GM12878 (cell line): ENCODE results near the gene CCDC134. TPM values are rescaled to one million over a fixed set of nuclear protein-coding genes. Genes with fewer than 3 reads are reported as not detected.

Source experiments
- ATAC-seq: fragments of 200-7000 bp; cut with Tn5 transposase; 3 replicates; pipeline ENCODE4 v1.9.1; 2020; ENCODE audit warnings: mild to moderate bottlenecking, moderate library complexity
- BruUV-seq: library from RNA; stranded (reverse); fragments of 400-500 nt; replicated peaks from 2 replicates; lab custom pipeline; 2021; lab: Mats Ljungman, UMichigan
- CTCF ChIA-PET: fragments of 300-600 bp; sonication (Branson Sonifier 250); formaldehyde crosslinking; extraction: SDS; loops from one replicate; lab custom pipeline; 2021; ENCODE audit warnings: inconsistent platforms; lab: Yijun Ruan, JAX
- POLR2A ChIA-PET: fragments of 350-600 bp; formaldehyde crosslinking; extraction: SDS; loops from one replicate; lab custom pipeline; 2021; ENCODE audit warnings: inconsistent platforms; lab: Charles Lee
- RAD21 ChIA-PET: fragments of 300-600 bp; sonication (Branson Sonifier 250); formaldehyde crosslinking; loops from one replicate; lab custom pipeline; 2023; ENCODE audit warnings: antibody characterized with exemption; ENCODE audit not compliant: unreplicated experiment; lab: Charles Lee
- SMC1A ChIA-PET: fragments of 300-600 bp; sonication (Branson Sonifier 250); formaldehyde crosslinking; loops from one replicate; lab custom pipeline; 2023; ENCODE audit not compliant: unreplicated experiment, uncharacterized antibody; lab: Charles Lee
- DNase-seq: peaks from one replicate; pipeline ENCODE4 v3.0.0-alpha.2; 2011; ENCODE audit warnings: low read depth, low spot score
- FAIRE-seq: peaks from 3 replicates; lab custom pipeline; 2011; peaks lifted over from hg19 to GRCh38; lab: Jason Lieb, UNC
- H2AFZ ChIP-seq: 2 replicates; pipeline ENCODE4 v1.6.0; 2011; ENCODE audit warnings: low read depth, low read length, control low read depth; ENCODE audit not compliant: control insufficient read depth
- H3K27ac ChIP-seq: 2 replicates; pipeline ENCODE4 v1.5.1; 2011; ENCODE audit warnings: control low read depth; ENCODE audit not compliant: control insufficient read depth, insufficient read depth
- H3K27me3 ChIP-seq, 2 experiments: replicated peaks in 1 of 2; 2 replicates each; pipeline versions ENCODE4 v1.6.0 to v1.6.1; 2011; ENCODE audit warnings: low read length in 1 of 2; ENCODE audit not compliant: control insufficient read depth in 2 of 2, insufficient read depth in 2 of 2
- H3K36me3 ChIP-seq, 2 experiments: 2 replicates each; pipeline ENCODE4 v1.5.1; 2011; ENCODE audit warnings: low read length in 1 of 2; ENCODE audit not compliant: control insufficient read depth in 2 of 2, insufficient read depth in 2 of 2
- H3K4me1 ChIP-seq: 2 replicates; pipeline ENCODE4 v1.6.1; 2011; ENCODE audit warnings: mild to moderate bottlenecking, low read length, moderate library complexity, mixed read lengths; ENCODE audit not compliant: control insufficient read depth, insufficient read depth
- H3K4me2 ChIP-seq: 2 replicates; pipeline ENCODE4 v1.6.0; 2011; ENCODE audit warnings: control low read depth; ENCODE audit not compliant: control insufficient read depth, insufficient read depth
- H3K4me3 ChIP-seq: fragments of 200-600 bp; sonication (generic); 2 replicates; pipeline ENCODE4 v1.5.1; 2016
- H3K79me2 ChIP-seq: 2 replicates; pipeline ENCODE4 v1.6.0; 2011; ENCODE audit warnings: low read length; ENCODE audit not compliant: control insufficient read depth, insufficient read depth
- H3K9ac ChIP-seq: 2 replicates; pipeline ENCODE4 v1.8.0; 2011; ENCODE audit warnings: low read length, control low read depth, mixed read lengths; ENCODE audit not compliant: control insufficient read depth, insufficient read depth
- H3K9me3 ChIP-seq: replicated peaks from 3 replicates; pipeline ENCODE4 v1.5.1; 2011; ENCODE audit warnings: mild to moderate bottlenecking, low read length; ENCODE audit not compliant: control insufficient read depth, insufficient read depth
- H4K20me1 ChIP-seq: 2 replicates; pipeline ENCODE4 v1.6.0; 2011; ENCODE audit not compliant: control insufficient read depth, insufficient read depth
- ATF7 ChIP-seq: fragments of 450-650 bp; IDR thresholded peaks from 2 replicates; pipeline ENCODE4 v1.6.1; 2016; ENCODE audit warnings: low read depth, mild to moderate bottlenecking
- KAT2A ChIP-seq: conservative IDR thresholded peaks from 2 replicates; pipeline ENCODE4 v1.6.1; 2011; ENCODE audit warnings: low read depth, low read length; ENCODE audit not compliant: control insufficient read depth
- POU2F2 ChIP-seq: IDR thresholded peaks from 3 replicates; pipeline ENCODE4 v1.6.1; 2011; ENCODE audit warnings: low read depth, mild to moderate bottlenecking, low read length, borderline replicate concordance
- RAD21 ChIP-seq: IDR thresholded peaks from 2 replicates; pipeline ENCODE4 v1.6.1; 2011; ENCODE audit warnings: mild to moderate bottlenecking, low read depth, low read length, moderate library complexity; ENCODE audit not compliant: insufficient read depth
- SIX5 ChIP-seq: IDR thresholded peaks from 2 replicates; pipeline ENCODE4 v1.6.1; 2011; ENCODE audit warnings: mild to moderate bottlenecking, low read depth, low read length, moderate library complexity; ENCODE audit not compliant: severe bottlenecking
- SMC3 ChIP-seq: IDR thresholded peaks from 2 replicates; pipeline ENCODE4 v1.6.1; 2011; ENCODE audit warnings: low read length, improper control_type of control experiment, borderline replicate concordance
- YY1 ChIP-seq: IDR thresholded peaks from 2 replicates; pipeline ENCODE4 v1.6.1; 2011; ENCODE audit warnings: low read depth, mild to moderate bottlenecking, low read length
- whole genome bisulfite sequencing: methylation state at CpG from one replicate; pipeline ENCODE4 v1.1.6; 2016; ENCODE audit warnings: low lambda C conversion rate; ENCODE audit not compliant: insufficient replicate concordance, insufficient coverage; ENCODE audit errors: missing lambda C conversion rate; 5-methylcytosine and 5-hydroxymethylcytosine counted together
- in situ Hi-C: fragments of 300-500 bp; cut with MboI; formaldehyde crosslinking; loops from 9 replicates; pipeline ENCODE4 v1.14.3; 2018; ENCODE audit warnings: mixed read lengths
- intact Hi-C: fragments of 100-400 bp; cut with micrococcal nuclease; formaldehyde crosslinking; loops from one replicate; pipeline ENCODE4 v1.14.2; 2022; ENCODE audit not compliant: unreplicated experiment
- polyA plus RNA-seq, 11 experiments: library from polyadenylated mRNA; depleted of rRNA in 4 of 11; unstranded in 6 of 11; stranded (reverse) in 5 of 11; fragments of >200 nt; fragmentation: Nextera tagmentation in 4 of 11; fragmentation: Illumina TruSeq in 1 of 11; extraction: Ambion mirVana in 4 of 11; extraction: Trizol in 1 of 11; gene quantifications; 1 replicate in 1 of 11; 2 replicates in 10 of 11; pipeline versions ENCODE4 v1.2.1 to v1.2.3, GENCODE V29; 2011 to 2016; ENCODE audit warnings: inconsistent platforms in 2 of 11, missing spikeins in 2 of 11, low read depth in 1 of 11
- total RNA-seq, 4 experiments: library from RNA; depleted of rRNA in 3 of 4; stranded (reverse); fragments of >200 nt in 3 of 4; fragmentation: Illumina TruSeq in 1 of 4; extraction: Trizol in 1 of 4; gene quantifications; 2 replicates each; pipeline versions ENCODE4 v1.2.1 to v1.2.3, GENCODE V29; 2013 to 2021
- TF ChIP-seq, protein P1 (sequence below), 3 experiments: IDR thresholded peaks in 2 of 3; conservative IDR thresholded peaks in 1 of 3; 2 replicates each; pipeline ENCODE4 v1.5.1; 2011; ENCODE audit warnings: low read depth in 3 of 3, low read length in 3 of 3, mild to moderate bottlenecking in 3 of 3, control low read depth in 2 of 3, moderate library complexity in 2 of 3, inconsistent platforms in 1 of 3, mixed read lengths in 1 of 3; ENCODE audit not compliant: control insufficient read depth in 2 of 3, insufficient read depth in 1 of 3; ENCODE audit errors: extremely low read depth in 1 of 3
- TF ChIP-seq, protein P2 (sequence below): fragments of 450-650 bp; formaldehyde crosslinking; IDR thresholded peaks from 2 replicates; pipeline ENCODE4 v1.4.0; 2022; ENCODE audit warnings: mild to moderate bottlenecking, moderate library complexity

The CCDC134 gene
- total and polyA plus RNA-seq, 10 of the 15 experiments (the other 5 are each of a cell fraction or from before 2014, with no cell fraction given), result 0.35 to 19.3 (median 11.8) TPM

DNA sequence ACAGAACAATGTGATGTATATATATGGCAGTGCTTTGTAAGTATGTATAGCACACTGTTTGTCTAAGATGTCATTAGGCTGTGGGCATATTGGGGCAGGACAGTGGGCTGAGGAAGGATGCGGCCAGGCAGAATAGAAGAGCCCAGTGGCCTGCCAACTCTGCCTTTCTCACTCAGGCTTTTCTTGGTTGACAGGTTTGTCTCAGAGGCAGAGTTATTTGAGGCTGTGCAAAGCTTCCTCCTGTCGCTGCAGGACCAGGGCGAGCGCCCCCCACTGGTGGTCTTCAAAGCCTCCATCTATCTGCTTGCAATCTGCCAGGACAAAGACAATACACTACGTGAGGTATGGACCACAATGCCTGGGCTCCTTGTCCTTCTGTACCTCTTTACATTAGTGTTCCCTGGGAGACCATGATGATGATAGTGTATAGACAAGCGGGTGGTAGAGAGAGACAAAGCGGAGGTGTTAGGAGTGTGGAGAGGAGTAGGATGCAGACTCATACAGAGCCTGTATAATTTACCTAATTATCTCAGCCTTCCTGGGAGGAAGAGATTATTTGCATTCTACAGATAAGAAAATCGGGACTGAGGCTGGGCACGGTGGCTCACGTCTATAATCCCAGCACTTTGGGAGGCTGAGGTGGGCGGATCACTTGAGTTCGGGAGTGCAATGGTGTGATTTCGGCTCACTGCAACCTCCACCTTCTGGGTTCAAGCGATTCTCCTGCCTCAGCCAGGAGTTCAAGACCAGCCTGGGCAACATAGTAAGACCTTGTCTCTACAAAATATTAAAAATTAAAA, 37.3 kb upstream of the CCDC134 start:
- TF ChIP-seq POU2F2 (no peak), ATF7 (no peak), SMC3 (peak; percentile 55; the same call in 1 of the 2 replicates), KAT2A (no peak), YY1 (peak; percentile 39; the same call in 1 of the 2 replicates), SIX5 (no peak), RAD21 (peak; percentile 62)
- TF ChIP-seq, protein P1, sequence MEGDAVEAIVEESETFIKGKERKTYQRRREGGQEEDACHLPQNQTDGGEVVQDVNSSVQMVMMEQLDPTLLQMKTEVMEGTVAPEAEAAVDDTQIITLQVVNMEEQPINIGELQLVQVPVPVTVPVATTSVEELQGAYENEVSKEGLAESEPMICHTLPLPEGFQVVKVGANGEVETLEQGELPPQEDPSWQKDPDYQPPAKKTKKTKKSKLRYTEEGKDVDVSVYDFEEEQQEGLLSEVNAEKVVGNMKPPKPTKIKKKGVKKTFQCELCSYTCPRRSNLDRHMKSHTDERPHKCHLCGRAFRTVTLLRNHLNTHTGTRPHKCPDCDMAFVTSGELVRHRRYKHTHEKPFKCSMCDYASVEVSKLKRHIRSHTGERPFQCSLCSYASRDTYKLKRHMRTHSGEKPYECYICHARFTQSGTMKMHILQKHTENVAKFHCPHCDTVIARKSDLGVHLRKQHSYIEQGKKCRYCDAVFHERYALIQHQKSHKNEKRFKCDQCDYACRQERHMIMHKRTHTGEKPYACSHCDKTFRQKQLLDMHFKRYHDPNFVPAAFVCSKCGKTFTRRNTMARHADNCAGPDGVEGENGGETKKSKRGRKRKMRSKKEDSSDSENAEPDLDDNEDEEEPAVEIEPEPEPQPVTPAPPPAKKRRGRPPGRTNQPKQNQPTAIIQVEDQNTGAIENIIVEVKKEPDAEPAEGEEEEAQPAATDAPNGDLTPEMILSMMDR (IDR thresholded peaks at IDR 0.05 in 2 of 3, conservative IDR thresholded peaks at IDR 0.05 in 1 of 3; ENCODE audit: control insufficient read depth in 2 of 3, extremely low read depth in 1 of 3, insufficient read depth in 1 of 3, low read depth in 3 of 3, low read length in 3 of 3), result peak; percentile 50 to 74 (median 67); a peak in 5 of 6 replicates
- TF ChIP-seq, protein P2, sequence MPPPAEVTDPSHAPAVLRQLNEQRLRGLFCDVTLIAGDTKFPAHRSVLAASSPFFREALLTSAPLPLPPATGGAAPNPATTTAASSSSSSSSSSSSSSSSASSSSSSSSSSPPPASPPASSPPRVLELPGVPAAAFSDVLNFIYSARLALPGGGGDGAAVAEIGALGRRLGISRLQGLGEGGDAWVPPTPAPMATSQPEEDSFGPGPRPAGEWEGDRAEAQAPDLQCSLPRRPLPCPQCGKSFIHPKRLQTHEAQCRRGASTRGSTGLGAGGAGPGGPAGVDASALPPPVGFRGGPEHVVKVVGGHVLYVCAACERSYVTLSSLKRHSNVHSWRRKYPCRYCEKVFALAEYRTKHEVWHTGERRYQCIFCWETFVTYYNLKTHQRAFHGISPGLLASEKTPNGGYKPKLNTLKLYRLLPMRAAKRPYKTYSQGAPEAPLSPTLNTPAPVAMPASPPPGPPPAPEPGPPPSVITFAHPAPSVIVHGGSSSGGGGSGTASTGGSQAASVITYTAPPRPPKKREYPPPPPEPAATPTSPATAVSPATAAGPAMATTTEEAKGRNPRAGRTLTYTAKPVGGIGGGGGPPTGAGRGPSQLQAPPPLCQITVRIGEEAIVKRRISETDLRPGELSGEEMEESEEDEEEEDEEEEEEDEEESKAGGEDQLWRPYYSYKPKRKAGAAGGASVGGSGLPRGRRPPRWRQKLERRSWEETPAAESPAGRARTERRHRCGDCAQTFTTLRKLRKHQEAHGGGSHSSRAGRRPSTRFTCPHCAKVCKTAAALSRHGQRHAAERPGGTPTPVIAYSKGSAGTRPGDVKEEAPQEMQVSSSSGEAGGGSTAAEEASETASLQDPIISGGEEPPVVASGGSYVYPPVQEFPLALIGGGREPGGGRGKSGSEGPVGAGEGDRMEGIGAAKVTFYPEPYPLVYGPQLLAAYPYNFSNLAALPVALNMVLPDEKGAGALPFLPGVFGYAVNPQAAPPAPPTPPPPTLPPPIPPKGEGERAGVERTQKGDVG (CRISPR knock-in tag), result no peak
- RAD21 ChIA-PET, result interaction anchor here (0.7 to 2.8 kb wide), 5 partner anchors 16 to 65 kb away, joined by 3 to 36 read pairs (median 4); partner anchors contain the start of gene MEI1
- BruUV-seq, result no TSS peak
- intact Hi-C loops (no loop called here), in situ Hi-C loops (no loop called here)
- Histone ChIP-seq H3K27me3 (no peaks in the 10 kb centered on the region), H3K36me3 (no peaks in the 10 kb centered on the region; a peak in 1 of 4 replicates), H3K4me3 (no peak overlapping the region), H3K9ac (no peak overlapping the region), H3K9me3 (no peaks in the 10 kb centered on the region), H2AFZ (no peak overlapping the region; the same call in 1 of the 2 replicates), H3K4me2 (no peak overlapping the region), H3K79me2 (no peaks in the 10 kb centered on the region), H3K4me1 (no peaks in the 10 kb centered on the region), H4K20me1 (no peaks in the 10 kb centered on the region), H3K27ac (no peak overlapping the region)
- CTCF ChIA-PET, result interaction anchor here (0.6 to 4.4 kb wide), 12 partner anchors 10 to 96 kb away, joined by 3 to 69 read pairs (median 6); partner anchors contain the start of gene MEI1
- SMC1A ChIA-PET, result interaction anchor here (0.9 to 1.7 kb wide), 5 partner anchors 11 to 65 kb away, joined by 3 to 21 read pairs (median 3); partner anchors contain the start of gene MEI1
- DNase-seq (no peak), ATAC-seq (peak; percentile 92), FAIRE-seq (peak; percentile 27)
- POLR2A ChIA-PET, result interaction anchor here (0.5 to 2.3 kb wide), 5 partner anchors 17 to 89 kb away, joined by 3 to 6 read pairs (median 3); partner anchors contain the start of gene MEI1
- WGBS, result 44% methylated on average over 14 of the region's 14 CpGs
